Measurements from ENCODE around the gene COL23A1. TPM values are rescaled to one million over a fixed set of nuclear protein-coding genes. Genes with fewer than 3 reads are reported as not detected.
A peak's percentile ranks its signal among the peaks of the same experiment; 100 is the strongest.

Gene COL23A1
- total RNA-seq, 2 donors from 2014 or later: 0.16 to 0.24 TPM

DNA sequence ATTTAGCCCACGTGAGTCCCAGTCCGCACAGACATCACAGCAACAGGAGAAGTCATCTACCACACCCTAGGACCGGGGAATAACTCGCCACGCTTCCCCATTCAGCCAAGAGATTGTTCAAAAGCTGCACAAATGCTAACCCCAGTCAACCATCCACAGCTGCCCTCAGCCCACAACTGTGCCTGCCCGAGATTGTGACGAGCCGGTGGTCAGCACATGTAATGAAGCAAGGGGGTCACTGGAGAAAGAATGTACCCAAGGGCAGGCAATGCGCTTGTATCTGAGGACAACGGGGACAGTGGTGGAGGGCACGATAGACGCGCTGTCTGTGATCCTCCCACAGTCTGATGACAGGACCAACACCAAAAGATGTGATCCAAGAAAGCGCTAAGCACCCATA is 67.8 kb downstream of the COL23A1 start:
- peaks cover 7% of the 10 kb centered on the region for H3K27me3 Mint-ChIP-seq
- no peak for ATAC-seq (replicated peaks)
- H3K9me3 Mint-ChIP-seq: peaks cover 6% of the 10 kb centered on the region
- H3K4me1 Mint-ChIP-seq: peaks cover 5% of the 10 kb centered on the region
- no peak overlapping the region for H3K27ac Mint-ChIP-seq
- H3K36me3 Mint-ChIP-seq (ENCODE audit: low read depth): no peaks in the 10 kb centered on the region
- H3K4me3 Mint-ChIP-seq: no peak overlapping the region

DNA sequence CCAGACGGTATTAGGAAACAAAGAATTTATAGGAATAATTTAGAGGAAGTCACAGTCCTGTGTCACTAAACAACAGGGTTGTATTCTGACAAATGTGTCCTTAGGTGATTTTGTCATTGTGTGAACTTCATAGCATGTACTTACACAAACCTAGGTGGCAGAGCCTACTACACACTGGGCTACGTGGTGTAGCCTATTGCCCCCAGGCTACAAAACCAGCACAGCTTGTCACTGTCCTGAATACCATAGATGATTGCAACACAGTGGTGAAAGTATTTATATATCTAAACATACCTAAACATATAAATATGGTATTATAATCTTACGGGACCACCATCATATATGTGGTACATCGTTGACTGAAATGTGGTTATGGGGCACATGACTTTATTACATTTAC is 69.3 kb downstream of the COL23A1 start:
- H3K36me3 Mint-ChIP-seq (ENCODE audit: low read depth): no peaks in the 10 kb centered on the region
- ATAC-seq (replicated peaks): no peak
- H3K4me3 Mint-ChIP-seq: no peak overlapping the region
- H3K9me3 Mint-ChIP-seq: peaks cover 6% of the 10 kb centered on the region
- H3K4me1 Mint-ChIP-seq: peaks cover 5% of the 10 kb centered on the region
- peaks cover 15% of the 10 kb centered on the region for H3K27me3 Mint-ChIP-seq
- no peak overlapping the region for H3K27ac Mint-ChIP-seq

- ATAC-seq (replicated peaks): no peak
- H3K9me3 Mint-ChIP-seq: peaks cover 6% of the 10 kb centered on the region
- H3K27ac Mint-ChIP-seq: no peak overlapping the region
- peaks cover 20% of the 10 kb centered on the region for H3K27me3 Mint-ChIP-seq
- peaks cover 5% of the 10 kb centered on the region for H3K4me1 Mint-ChIP-seq
- no peaks in the 10 kb centered on the region for H3K36me3 Mint-ChIP-seq (ENCODE audit: low read depth)
- H3K4me3 Mint-ChIP-seq: no peak overlapping the region
Observed at GRCh38 chr5:178519804-178520203, 70.4 kb downstream of the COL23A1 start.

DNA sequence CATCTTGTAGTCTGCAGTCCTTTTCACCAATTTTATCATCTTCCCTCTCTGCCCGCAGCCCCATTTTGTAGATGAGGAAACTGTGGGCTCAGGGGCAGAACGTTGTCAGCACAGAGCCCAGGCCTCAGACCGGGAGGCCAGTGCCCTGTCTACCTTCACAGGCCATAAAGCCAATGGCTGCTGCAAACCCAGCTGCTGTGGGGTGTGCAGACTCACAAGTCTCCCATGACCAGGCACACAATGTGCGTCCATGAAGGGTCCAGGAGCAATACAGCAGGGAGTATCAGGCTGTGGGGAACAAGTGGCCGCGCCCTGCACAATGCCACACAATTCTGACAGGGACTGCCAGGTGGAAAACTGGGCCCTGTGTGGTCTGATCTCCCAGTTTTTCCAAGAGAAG is 71.0 kb downstream of the COL23A1 start:
- H3K36me3 Mint-ChIP-seq (ENCODE audit: low read depth): no peaks in the 10 kb centered on the region
- H3K4me3 Mint-ChIP-seq: no peak overlapping the region
- peaks cover 6% of the 10 kb centered on the region for H3K9me3 Mint-ChIP-seq
- H3K27ac Mint-ChIP-seq: no peak overlapping the region
- H3K27me3 Mint-ChIP-seq: peaks cover 24% of the 10 kb centered on the region
- peaks cover 5% of the 10 kb centered on the region for H3K4me1 Mint-ChIP-seq
- ATAC-seq (replicated peaks): no peak

DNA sequence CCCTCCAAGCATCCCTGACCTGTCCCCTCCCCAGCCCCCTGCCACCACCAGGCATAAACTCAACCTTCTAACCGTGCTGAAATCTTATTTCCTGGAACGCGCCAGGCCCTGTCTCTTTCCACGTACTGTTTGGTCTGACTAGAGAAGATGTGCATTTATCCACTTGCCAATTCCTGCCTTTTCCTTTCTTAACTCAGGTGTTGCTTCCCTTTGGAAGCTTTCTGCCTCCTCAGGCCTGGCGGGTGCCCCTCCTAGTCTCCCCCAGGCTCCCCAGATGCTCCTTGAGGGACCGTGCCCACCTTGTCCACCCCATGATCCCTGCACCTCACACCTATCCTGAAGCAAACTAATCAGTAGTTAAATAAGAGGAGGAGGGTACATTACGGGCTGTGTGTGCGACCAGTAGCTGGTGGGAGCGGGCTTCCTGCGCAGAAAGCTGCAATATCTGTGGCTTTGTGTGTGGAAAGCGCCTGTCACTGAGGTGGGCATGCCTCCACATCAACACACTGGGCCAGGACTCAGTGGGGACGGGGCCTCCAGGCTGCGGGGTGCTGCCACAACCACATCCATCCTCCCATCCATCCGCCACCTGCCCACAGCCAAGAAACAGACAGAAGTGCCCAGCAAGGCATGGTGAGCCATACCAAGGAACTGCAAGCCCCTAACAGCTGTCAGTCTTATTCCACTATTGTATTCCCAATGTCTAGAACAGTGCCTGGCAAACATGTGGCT is 73.5 kb downstream of the COL23A1 start:
- no peak overlapping the region for H3K27ac Mint-ChIP-seq
- no peaks in the 10 kb centered on the region for H3K36me3 Mint-ChIP-seq (ENCODE audit: low read depth)
- H3K27me3 Mint-ChIP-seq: peaks cover 35% of the 10 kb centered on the region
- peaks cover 6% of the 10 kb centered on the region for H3K9me3 Mint-ChIP-seq
- H3K4me3 Mint-ChIP-seq: no peak overlapping the region
- H3K4me1 Mint-ChIP-seq: peaks cover 5% of the 10 kb centered on the region
- ATAC-seq (replicated peaks): no peak

DNA sequence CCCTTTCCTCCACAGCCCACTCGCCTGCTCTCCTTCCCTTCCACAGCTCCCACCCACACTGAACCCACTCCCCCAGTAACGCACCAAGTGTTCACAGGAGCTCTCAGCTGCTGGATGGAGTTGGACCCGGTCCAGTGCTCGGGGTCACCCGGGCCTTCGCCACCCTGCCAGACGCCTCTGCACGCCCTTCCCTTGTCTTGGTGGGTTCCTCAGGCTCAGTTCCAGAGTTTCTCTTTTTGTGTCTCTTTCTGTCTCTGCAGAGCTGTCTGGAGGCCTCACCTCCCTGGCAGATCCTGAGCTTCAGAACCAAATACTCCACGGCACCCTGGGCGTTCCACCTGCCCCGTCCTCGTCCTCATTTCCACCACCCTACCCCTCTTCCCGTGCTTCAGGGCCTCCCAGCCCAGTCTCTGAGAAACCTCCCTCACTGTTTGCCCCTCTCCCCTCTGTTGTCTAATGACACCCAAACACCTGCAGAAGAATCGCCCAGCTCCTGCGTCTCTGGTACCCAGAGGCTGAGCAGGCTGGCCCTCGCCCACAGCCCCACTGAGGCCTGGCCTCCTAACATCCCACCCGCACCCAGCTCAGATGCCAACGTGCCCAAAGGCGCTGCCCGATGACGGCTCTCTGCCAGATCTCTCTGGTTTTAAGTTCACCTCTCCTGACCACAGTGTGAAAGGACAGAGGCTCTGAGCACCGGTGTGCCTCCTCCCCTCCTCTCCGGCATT is 74.3 kb downstream of the COL23A1 start:
- no peaks in the 10 kb centered on the region for H3K36me3 Mint-ChIP-seq (ENCODE audit: low read depth)
- H3K27ac Mint-ChIP-seq: no peak overlapping the region
- ATAC-seq (replicated peaks): no peak
- H3K27me3 Mint-ChIP-seq: peaks cover 35% of the 10 kb centered on the region
- peaks cover 6% of the 10 kb centered on the region for H3K9me3 Mint-ChIP-seq
- no peak overlapping the region for H3K4me3 Mint-ChIP-seq
- H3K4me1 Mint-ChIP-seq: peaks cover 5% of the 10 kb centered on the region

DNA sequence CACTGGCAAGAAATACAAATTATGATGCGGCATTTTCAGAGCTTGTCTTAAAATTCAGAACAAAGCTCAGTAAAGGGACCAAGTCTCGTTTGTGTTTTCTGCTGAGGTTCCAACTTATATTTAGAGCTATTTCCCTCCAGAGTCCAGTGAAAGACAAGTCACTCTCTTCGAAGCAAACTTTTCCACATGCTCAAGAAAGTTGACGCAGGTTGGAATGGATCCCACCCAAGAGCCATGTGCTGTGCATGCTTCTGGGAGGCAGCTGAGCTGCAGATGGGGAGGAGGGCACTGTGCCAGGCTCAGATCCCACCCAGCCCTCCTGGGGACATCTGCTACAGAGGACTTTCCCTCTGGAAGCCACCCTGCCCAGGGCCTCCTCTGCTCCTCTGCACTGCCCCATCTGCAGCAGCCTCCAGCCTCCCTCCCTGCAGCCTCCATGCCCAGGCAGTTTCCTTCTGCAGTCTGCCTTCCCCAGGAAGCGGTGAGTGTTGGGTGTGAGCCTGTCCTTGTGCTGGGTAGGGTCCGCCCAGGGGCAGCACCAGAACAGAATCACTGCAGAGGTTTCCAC is 75.3 kb downstream of the COL23A1 start:
- ATAC-seq (replicated peaks): no peak
- H3K4me1 Mint-ChIP-seq: peaks cover 5% of the 10 kb centered on the region
- no peak overlapping the region for H3K27ac Mint-ChIP-seq
- H3K27me3 Mint-ChIP-seq: peaks cover 34% of the 10 kb centered on the region
- no peak overlapping the region for H3K4me3 Mint-ChIP-seq
- no peaks in the 10 kb centered on the region for H3K36me3 Mint-ChIP-seq (ENCODE audit: low read depth)
- H3K9me3 Mint-ChIP-seq: peaks cover 5% of the 10 kb centered on the region

GRCh38 chr5:178511172-178511571 is 79.0 kb downstream of the COL23A1 start:
- no peaks in the 10 kb centered on the region for H3K9me3 Mint-ChIP-seq

DNA sequence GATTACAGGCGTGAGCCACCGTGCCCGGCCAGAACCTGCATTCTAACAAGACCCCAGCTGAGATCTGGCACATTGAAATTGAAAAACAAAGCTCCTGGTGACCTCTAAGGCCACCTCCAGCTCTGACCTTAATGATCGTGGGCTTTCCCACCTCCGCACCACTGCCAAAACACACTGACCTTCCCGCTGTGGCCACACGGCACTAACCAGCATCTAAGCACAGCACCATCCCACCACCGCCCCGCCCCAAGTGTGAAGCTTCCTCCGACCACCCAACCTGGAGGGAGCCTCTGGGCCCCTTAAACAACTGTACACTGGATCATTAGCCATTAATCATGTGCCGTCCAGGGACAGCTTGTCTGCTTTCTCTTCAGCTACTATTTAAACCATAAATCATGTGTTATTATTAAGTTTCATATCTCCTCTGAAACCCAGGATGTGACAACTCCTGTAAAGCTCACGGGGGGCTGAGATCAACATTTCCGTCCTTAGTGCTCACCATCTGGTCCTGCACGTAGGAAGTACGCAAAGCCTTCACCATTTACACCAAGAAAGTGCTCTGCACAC is 80.6 kb downstream of the COL23A1 start:
- no peak for ATAC-seq (replicated peaks)
- no peak overlapping the region for H3K27ac Mint-ChIP-seq
- H3K4me1 Mint-ChIP-seq: no peaks in the 10 kb centered on the region
- H3K9me3 Mint-ChIP-seq: no peaks in the 10 kb centered on the region
- no peak overlapping the region for H3K4me3 Mint-ChIP-seq
- peaks cover 15% of the 10 kb centered on the region for H3K27me3 Mint-ChIP-seq
- H3K36me3 Mint-ChIP-seq (ENCODE audit: low read depth): no peaks in the 10 kb centered on the region

More at GRCh38 chr5:178511172-178511571, 79.0 kb downstream of the COL23A1 start:
- Mint-ChIP-seq H3K4me1 (no peaks in the 10 kb centered on the region), H3K27ac (no peak overlapping the region), H3K36me3 (ENCODE audit: low read depth) (no peaks in the 10 kb centered on the region), H3K27me3 (peaks cover 24% of the 10 kb centered on the region), H3K4me3 (no peak overlapping the region)
- ATAC-seq (replicated peaks): no peak

DNA sequence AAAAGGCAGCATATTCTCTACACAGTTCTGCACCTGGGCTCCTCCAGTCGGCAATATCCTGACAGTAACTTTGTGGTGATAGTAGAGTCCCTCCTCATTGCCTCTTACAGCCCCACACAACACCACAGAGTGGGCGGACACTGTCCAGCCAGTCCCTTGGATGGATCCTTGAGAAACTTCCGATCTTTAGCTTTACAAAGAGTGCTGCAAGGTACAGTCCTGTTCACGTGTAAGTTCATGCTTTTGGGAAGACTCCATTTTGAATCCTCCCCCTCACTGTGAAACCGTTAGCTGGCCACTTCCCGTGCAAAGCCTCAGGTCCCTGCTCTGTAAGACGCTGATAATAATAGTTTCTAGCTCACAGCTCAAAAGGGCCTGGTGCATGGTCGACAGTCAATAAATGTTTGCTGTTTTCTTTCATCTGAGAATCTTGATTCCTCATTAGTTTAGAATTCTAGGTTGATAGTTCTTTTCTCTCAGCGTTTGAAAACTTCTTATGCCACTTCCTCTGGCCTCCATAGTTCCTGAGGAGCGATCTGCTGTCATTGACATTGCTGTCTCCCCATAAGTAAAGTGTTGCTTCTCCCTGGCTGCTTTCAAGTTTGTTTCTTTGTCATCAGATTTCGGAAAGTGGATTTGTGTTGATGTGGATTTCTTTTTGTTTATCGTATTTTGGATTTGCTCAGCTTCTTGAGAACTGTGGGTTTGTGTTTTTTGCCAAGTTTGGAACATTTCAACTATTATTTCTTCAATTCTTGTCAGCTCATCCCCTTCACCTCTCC is 82.9 kb downstream of the COL23A1 start:
- Mint-ChIP-seq H3K27ac (no peak overlapping the region), H3K4me3 (no peak overlapping the region), H3K36me3 (ENCODE audit: low read depth) (no peaks in the 10 kb centered on the region), H3K27me3 (peaks cover 4% of the 10 kb centered on the region), H3K9me3 (no peaks in the 10 kb centered on the region), H3K4me1 (no peaks in the 10 kb centered on the region)
- no peak for ATAC-seq (replicated peaks)

DNA sequence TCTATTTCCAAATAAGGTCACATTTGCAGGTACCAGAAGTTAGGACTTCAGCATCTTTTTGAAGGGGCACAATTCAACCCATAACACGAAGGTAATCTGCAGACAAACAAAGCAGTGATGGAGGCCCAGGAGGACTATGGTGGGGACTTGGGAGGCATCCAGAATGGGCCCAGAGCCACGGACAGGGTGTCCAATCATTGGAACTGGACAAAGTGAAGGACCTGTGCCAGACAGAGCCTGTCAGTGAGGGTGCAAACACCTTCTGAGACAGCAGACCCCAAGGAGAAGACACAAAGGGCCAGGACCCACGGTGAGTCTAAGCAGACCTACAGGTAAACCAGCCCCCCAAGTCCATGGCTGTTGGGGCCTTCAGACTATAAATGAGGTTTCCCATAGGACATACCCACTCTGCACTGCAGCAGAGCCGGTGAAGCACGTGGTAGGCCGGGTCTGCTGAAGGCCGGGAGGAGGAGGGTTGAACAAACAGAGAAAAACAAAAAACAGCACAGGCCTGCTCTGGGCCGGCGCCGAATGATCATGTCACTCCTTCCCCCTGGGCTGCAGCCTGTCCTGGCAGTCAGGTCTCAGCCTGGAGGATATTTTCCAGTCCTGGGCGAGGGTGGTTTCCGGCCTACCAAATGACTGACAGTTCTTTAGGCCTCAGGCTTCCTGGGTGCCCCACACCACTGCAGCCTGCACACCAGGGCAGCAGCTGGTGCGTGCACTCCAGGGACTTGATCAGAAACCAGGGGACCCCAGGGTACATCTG is 84.4 kb downstream of the COL23A1 start:
- Mint-ChIP-seq H3K36me3 (ENCODE audit: low read depth) (no peaks in the 10 kb centered on the region), H3K4me3 (no peak overlapping the region), H3K9me3 (no peaks in the 10 kb centered on the region), H3K27ac (no peak overlapping the region), H3K27me3 (no peaks in the 10 kb centered on the region), H3K4me1 (no peaks in the 10 kb centered on the region)
- ATAC-seq (replicated peaks): no peak

- Mint-ChIP-seq H3K4me1 (no peaks in the 10 kb centered on the region), H3K27ac (no peak overlapping the region), H3K36me3 (ENCODE audit: low read depth) (no peaks in the 10 kb centered on the region), H3K9me3 (no peaks in the 10 kb centered on the region), H3K27me3 (no peaks in the 10 kb centered on the region), H3K4me3 (no peak overlapping the region)
- ATAC-seq (replicated peaks): no peak
Observed at GRCh38 chr5:178504340-178504960, 85.7 kb downstream of the COL23A1 start.

- no peaks in the 10 kb centered on the region for H3K4me1 Mint-ChIP-seq
- no peaks in the 10 kb centered on the region for H3K36me3 Mint-ChIP-seq (ENCODE audit: low read depth)
- H3K27ac Mint-ChIP-seq: no peak overlapping the region
- no peak overlapping the region for H3K4me3 Mint-ChIP-seq
- H3K27me3 Mint-ChIP-seq: no peaks in the 10 kb centered on the region
- no peaks in the 10 kb centered on the region for H3K9me3 Mint-ChIP-seq
- ATAC-seq (replicated peaks): peak; percentile 24
Observed at GRCh38 chr5:178502401-178503100, 87.6 kb downstream of the COL23A1 start.
